Measurements from ENCODE around the gene CCDC88C. TPM values are rescaled to one million over a fixed set of nuclear protein-coding genes. Genes with fewer than 3 reads are reported as not detected.

The CCDC88C gene
- total RNA-seq (12.5 TPM), polyA plus RNA-seq (ENCODE audit: insufficient read depth in 1 of 8, insufficient read length in 8 of 8, low replicate concordance in 1 of 8) (10 to 100 TPM in 4 of 8 donors, 1 to 10 TPM in 4; 7.4 to 13.1 (median 10.9) TPM)
- long read RNA-seq, donor 1, partial matches to known transcripts = 0 of 1 reads
- long read RNA-seq, donor 1, other reads (novel, unspliced or antisense) = 0 of 1 reads
- long read RNA-seq, donor 2 = 0 reads
- long read RNA-seq, donor 3 = 0 reads
- long read RNA-seq, donor 4 = 0 reads
- long read RNA-seq, donor 5, partial matches to known transcripts = 11 of 11 reads
- long read RNA-seq, donor 5, other reads (novel, unspliced or antisense) = 0 of 11 reads
- long read RNA-seq, donor 6 = 0 reads
- long read RNA-seq, donor 7 = 0 reads
- long read RNA-seq, donor 8 = 0 reads
- long read RNA-seq, donor 9, partial matches to known transcripts = 6 of 6 reads
- long read RNA-seq, donor 9, other reads (novel, unspliced or antisense) = 0 of 6 reads
- long read RNA-seq, donor 10, partial matches to known transcripts = 0 of 2 reads
- long read RNA-seq, donor 10, other reads (novel, unspliced or antisense) = 0 of 2 reads
- long read RNA-seq, donor 11 = 0 reads

GRCh38 chr14:91417120-91417982, at the start of gene CCDC88C:
Gene CCDC88C, minus strand, starts transcription at chr14:91417820. Its CDS starts 130 bp downstream, at chr14:91417690.
- DNase-seq = peak; percentile 72
- peaks cover 16% of the 10 kb centered on the region for H3K4me1 ChIP-seq (ENCODE audit: control insufficient read depth, insufficient read depth, low read length)
- H3K36me3 ChIP-seq (ENCODE audit: control insufficient read depth, insufficient read depth, low read length) = no peaks in the 10 kb centered on the region
- H3K4me3 ChIP-seq (ENCODE audit: low read length) = peak within 1 kb of the TSS; percentile 54
- H3K9me3 ChIP-seq (replicated peaks; ENCODE audit: control insufficient read depth, low read depth, low read length) = no peaks in the 10 kb centered on the region
- peaks cover 23% of the 10 kb centered on the region for H3K27me3 ChIP-seq (ENCODE audit: control insufficient read depth, insufficient read depth, low read length)
- 1% methylated on average over 81 of the region's 103 CpGs for WGBS (ENCODE audit: insufficient coverage)
- peak within 1 kb of the TSS; percentile 59 for H3K27ac ChIP-seq (ENCODE audit: low read length)

GRCh38 chr14:91466192-91466591, 48.6 kb upstream of the CCDC88C start:
- 74% methylated on average over 2 of the region's 4 CpGs for WGBS (ENCODE audit: insufficient coverage)
- Histone ChIP-seq H3K27ac (ENCODE audit: low read length) (no peak overlapping the region), H3K4me3 (ENCODE audit: low read length) (no peak overlapping the region), H3K4me1 (ENCODE audit: control insufficient read depth, insufficient read depth, low read length) (no peaks in the 10 kb centered on the region), H3K27me3 (ENCODE audit: control insufficient read depth, insufficient read depth, low read length) (no peaks in the 10 kb centered on the region), H3K36me3 (ENCODE audit: control insufficient read depth, insufficient read depth, low read length) (peaks cover 44% of the 10 kb centered on the region), H3K9me3 (replicated peaks; ENCODE audit: control insufficient read depth, low read depth, low read length) (no peaks in the 10 kb centered on the region)
- DNase-seq = no peak

GRCh38 chr14:91464615-91465205, 47.1 kb upstream of the CCDC88C start:
- no peak for DNase-seq
- no peak overlapping the region for H3K27ac ChIP-seq (ENCODE audit: low read length)
- no CpG with 5 or more reads among the region's 3 CpGs for WGBS (ENCODE audit: insufficient coverage)
- no peaks in the 10 kb centered on the region for H3K9me3 ChIP-seq (replicated peaks; ENCODE audit: control insufficient read depth, low read depth, low read length)
- peaks cover 43% of the 10 kb centered on the region for H3K36me3 ChIP-seq (ENCODE audit: control insufficient read depth, insufficient read depth, low read length)
- H3K4me3 ChIP-seq (ENCODE audit: low read length) = no peak overlapping the region
- no peaks in the 10 kb centered on the region for H3K27me3 ChIP-seq (ENCODE audit: control insufficient read depth, insufficient read depth, low read length)
- no peaks in the 10 kb centered on the region for H3K4me1 ChIP-seq (ENCODE audit: control insufficient read depth, insufficient read depth, low read length)

DNA sequence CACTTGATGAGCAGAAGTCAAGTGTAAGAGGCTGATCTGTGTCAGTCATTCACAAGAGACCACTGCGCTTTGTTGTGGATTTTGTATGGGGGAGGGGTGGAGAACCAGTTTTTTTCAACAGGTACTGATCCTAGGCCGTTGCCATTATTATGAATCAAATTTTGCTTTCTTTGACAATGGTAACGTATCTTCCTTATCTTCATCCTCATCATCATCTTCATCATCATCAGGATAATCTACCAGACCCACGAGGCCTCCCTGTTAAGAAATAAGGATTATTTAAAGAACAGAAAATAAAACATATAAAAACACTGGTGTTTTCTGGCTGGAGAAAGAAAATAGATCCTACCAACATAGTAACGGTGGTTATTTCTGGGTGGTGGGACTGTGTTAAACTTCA, 41.0 kb upstream of the CCDC88C start:
- H3K9me3 ChIP-seq (replicated peaks; ENCODE audit: control insufficient read depth, low read depth, low read length) = no peaks in the 10 kb centered on the region
- no CpG with 5 or more reads among the region's 5 CpGs for WGBS (ENCODE audit: insufficient coverage)
- no peaks in the 10 kb centered on the region for H3K4me1 ChIP-seq (ENCODE audit: control insufficient read depth, insufficient read depth, low read length)
- H3K27ac ChIP-seq (ENCODE audit: low read length) = no peak overlapping the region
- H3K36me3 ChIP-seq (ENCODE audit: control insufficient read depth, insufficient read depth, low read length) = peaks cover 40% of the 10 kb centered on the region
- H3K27me3 ChIP-seq (ENCODE audit: control insufficient read depth, insufficient read depth, low read length) = no peaks in the 10 kb centered on the region
- DNase-seq = no peak
- H3K4me3 ChIP-seq (ENCODE audit: low read length) = no peak overlapping the region

DNA sequence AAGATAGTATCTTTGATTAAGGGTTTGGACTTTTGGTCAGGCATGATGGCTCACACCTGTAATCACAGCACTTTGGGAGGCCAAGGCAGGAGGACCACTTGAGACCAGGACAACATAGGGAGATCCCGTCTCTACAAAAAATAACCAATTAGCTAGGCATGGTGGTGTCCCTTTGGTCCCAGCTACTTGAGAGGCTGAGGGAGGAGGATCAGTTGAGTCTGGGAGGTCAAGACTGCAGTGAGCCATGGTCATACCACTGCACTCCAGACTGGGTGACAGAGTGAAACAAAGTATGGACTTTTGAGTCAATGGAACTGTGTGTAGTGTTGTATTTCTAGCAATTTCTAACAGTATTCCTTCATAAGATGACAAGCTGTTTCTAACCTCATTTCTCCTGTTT, 38.7 kb upstream of the CCDC88C start:
- no peak overlapping the region for H3K4me3 ChIP-seq (ENCODE audit: low read length)
- H3K36me3 ChIP-seq (ENCODE audit: control insufficient read depth, insufficient read depth, low read length) = peaks cover 31% of the 10 kb centered on the region
- H3K27me3 ChIP-seq (ENCODE audit: control insufficient read depth, insufficient read depth, low read length) = no peaks in the 10 kb centered on the region
- DNase-seq = no peak
- H3K4me1 ChIP-seq (ENCODE audit: control insufficient read depth, insufficient read depth, low read length) = no peaks in the 10 kb centered on the region
- H3K9me3 ChIP-seq (replicated peaks; ENCODE audit: control insufficient read depth, low read depth, low read length) = no peaks in the 10 kb centered on the region
- WGBS (ENCODE audit: insufficient coverage) = no CpG with 5 or more reads among the region's 1 CpG
- no peak overlapping the region for H3K27ac ChIP-seq (ENCODE audit: low read length)

GRCh38 chr14:91454580-91454979, 37.0 kb upstream of the CCDC88C start:
- peaks cover 21% of the 10 kb centered on the region for H3K36me3 ChIP-seq (ENCODE audit: control insufficient read depth, insufficient read depth, low read length)

GRCh38 chr14:91454155-91454554, 36.5 kb upstream of the CCDC88C start:
- H3K27me3 ChIP-seq (ENCODE audit: control insufficient read depth, insufficient read depth, low read length) = no peaks in the 10 kb centered on the region
- no peaks in the 10 kb centered on the region for H3K9me3 ChIP-seq (replicated peaks; ENCODE audit: control insufficient read depth, low read depth, low read length)
- H3K4me3 ChIP-seq (ENCODE audit: low read length) = no peak overlapping the region
- H3K36me3 ChIP-seq (ENCODE audit: control insufficient read depth, insufficient read depth, low read length) = peaks cover 18% of the 10 kb centered on the region
- H3K27ac ChIP-seq (ENCODE audit: low read length) = no peak overlapping the region
- no peaks in the 10 kb centered on the region for H3K4me1 ChIP-seq (ENCODE audit: control insufficient read depth, insufficient read depth, low read length)
- no peak for DNase-seq

More at GRCh38 chr14:91454580-91454979, 37.0 kb upstream of the CCDC88C start:
- H3K27ac ChIP-seq (ENCODE audit: low read length) = no peak overlapping the region
- no peaks in the 10 kb centered on the region for H3K4me1 ChIP-seq (ENCODE audit: control insufficient read depth, insufficient read depth, low read length)
- no peak for DNase-seq
- H3K4me3 ChIP-seq (ENCODE audit: low read length) = no peak overlapping the region
- WGBS (ENCODE audit: insufficient coverage) = no CpG with 5 or more reads among the region's 3 CpGs
- no peaks in the 10 kb centered on the region for H3K27me3 ChIP-seq (ENCODE audit: control insufficient read depth, insufficient read depth, low read length)
- H3K9me3 ChIP-seq (replicated peaks; ENCODE audit: control insufficient read depth, low read depth, low read length) = no peaks in the 10 kb centered on the region

DNA sequence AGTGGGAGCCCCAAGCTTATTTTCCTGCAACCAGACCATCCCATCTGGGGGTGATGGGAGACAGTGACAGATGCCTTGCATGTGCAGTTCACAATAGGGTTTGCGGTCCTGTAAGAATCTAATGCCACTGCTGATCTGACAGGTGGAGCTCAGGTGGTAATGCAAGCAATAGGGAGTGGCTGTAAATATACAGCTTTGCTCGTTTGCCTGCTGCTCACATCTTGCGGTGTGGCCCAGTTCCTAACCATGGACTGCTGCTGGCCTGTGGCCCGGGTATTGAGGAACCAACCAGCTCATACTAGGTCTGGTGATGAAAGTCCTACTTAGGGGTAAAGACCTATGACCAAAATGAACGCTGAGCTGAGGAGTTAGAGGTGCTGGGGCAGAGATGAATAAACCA, 36.1 kb upstream of the CCDC88C start:
- 63% methylated on average over 4 of the region's 5 CpGs for WGBS (ENCODE audit: insufficient coverage)
- Histone ChIP-seq H3K4me3 (ENCODE audit: low read length) (no peak overlapping the region), H3K4me1 (ENCODE audit: control insufficient read depth, insufficient read depth, low read length) (no peaks in the 10 kb centered on the region), H3K36me3 (ENCODE audit: control insufficient read depth, insufficient read depth, low read length) (peaks cover 18% of the 10 kb centered on the region), H3K9me3 (replicated peaks; ENCODE audit: control insufficient read depth, low read depth, low read length) (no peaks in the 10 kb centered on the region), H3K27ac (ENCODE audit: low read length) (no peak overlapping the region), H3K27me3 (ENCODE audit: control insufficient read depth, insufficient read depth, low read length) (no peaks in the 10 kb centered on the region)
- no peak for DNase-seq

- Histone ChIP-seq H3K36me3 (ENCODE audit: control insufficient read depth, insufficient read depth, low read length) (no peaks in the 10 kb centered on the region), H3K27me3 (ENCODE audit: control insufficient read depth, insufficient read depth, low read length) (no peaks in the 10 kb centered on the region), H3K4me1 (ENCODE audit: control insufficient read depth, insufficient read depth, low read length) (no peaks in the 10 kb centered on the region), H3K9me3 (replicated peaks; ENCODE audit: control insufficient read depth, low read depth, low read length) (no peaks in the 10 kb centered on the region), H3K27ac (ENCODE audit: low read length) (no peak overlapping the region), H3K4me3 (ENCODE audit: low read length) (no peak overlapping the region)
- no peak for DNase-seq
- no CpG with 5 or more reads among the region's 6 CpGs for WGBS (ENCODE audit: insufficient coverage)
Measured at GRCh38 chr14:91444335-91445020, 26.9 kb upstream of the CCDC88C start.

All from muscle of leg (tissue), 16 donors.